NCI-H2227 (cell line): ENCODE measurements around the gene HAGH.

ENCODE experiments used
- DNase-seq: peaks from one replicate; lab custom pipeline; 2025; ENCODE audit not compliant: unreplicated experiment; lab: John Stamatoyannopoulos, UW

Gene HAGH

DNA sequence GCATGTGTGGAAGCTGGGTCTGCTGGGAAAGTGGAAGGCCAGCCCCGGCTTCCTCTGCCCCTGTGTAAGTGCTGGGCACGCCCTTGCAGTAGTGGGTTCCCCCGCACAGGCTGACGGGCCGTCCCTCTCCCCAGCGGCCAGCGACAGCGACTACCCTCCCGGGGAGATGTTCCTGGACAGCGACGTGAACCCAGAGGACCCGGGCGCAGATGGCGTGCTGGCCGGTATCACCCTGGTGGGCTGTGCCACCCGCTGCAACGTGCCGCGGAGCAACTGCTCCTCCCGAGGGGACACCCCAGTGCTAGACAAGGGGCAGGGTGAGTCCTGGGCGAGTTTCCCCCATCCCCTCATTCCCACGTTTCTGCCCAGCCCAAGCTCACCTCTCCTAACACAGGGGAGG is 60.8 kb downstream of the HAGH start:
- no peak for DNase-seq

DNA sequence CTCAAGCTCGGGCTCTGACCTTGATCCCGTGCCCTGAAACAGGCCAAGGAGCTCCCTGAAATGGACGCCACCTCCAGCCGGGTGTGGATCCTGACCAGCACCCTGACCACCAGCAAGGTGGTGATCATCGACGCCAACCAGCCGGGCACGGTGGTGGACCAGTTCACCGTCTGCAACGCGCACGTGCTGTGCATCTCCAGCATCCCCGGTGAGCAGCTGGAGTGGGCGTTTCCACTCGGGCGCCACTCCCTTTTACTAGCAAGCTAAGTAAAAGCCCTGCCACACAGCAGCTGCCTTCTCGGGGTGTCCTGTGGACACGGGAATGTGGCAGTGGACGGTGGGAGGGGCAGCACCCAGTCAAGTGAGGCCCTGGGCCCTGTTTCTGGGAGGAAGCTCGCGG is 61.7 kb downstream of the HAGH start:
- no peak for DNase-seq

DNA sequence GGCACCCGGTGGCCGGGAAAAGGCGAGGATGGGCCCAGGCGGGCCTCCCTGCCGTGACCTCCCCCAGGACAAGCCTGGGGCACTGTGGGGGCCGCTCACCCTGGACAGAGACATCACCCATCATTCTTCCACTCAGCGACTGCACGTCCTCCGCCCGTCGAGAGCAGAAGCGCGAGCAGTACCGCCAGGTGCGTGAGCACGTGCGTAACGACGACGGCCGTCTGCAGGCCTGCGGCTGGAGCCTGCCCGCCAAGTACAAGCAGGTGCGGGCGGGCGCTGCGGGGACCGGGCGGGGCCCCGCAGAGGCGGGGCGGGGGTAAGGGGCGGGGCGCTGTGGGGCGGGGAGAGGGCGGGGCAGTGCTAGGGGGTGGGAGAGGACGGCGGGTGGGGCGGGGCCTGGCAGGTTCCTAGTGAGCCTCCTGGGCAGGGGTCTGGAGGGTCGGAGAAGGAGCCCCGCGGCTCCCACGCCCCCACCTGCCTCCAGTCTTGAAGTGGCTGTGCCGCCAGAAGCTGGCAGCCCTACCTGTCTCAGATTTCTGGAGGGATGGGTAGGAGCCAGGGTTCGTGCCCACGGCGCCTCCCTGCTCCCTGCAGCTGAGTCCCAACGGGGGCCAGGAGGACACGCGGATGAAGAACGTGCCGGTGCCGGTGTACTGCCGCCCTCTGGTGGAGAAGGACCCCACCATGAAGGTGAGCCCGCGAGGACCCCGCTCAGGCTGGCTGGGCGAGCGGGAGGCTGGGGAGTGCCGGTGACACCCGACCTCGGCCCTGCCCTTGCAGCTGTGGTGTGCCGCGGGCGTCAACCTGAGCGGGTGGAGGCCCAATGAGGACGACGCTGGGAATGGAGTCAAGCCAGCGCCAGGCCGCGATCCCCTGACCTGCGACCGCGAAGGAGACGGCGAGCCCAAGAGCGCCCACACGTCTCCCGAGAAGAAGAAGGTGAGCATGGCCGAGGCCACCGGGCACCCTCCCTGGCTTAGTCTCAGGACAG is 62.8 kb downstream of the HAGH start:
- no peak for DNase-seq

DNA sequence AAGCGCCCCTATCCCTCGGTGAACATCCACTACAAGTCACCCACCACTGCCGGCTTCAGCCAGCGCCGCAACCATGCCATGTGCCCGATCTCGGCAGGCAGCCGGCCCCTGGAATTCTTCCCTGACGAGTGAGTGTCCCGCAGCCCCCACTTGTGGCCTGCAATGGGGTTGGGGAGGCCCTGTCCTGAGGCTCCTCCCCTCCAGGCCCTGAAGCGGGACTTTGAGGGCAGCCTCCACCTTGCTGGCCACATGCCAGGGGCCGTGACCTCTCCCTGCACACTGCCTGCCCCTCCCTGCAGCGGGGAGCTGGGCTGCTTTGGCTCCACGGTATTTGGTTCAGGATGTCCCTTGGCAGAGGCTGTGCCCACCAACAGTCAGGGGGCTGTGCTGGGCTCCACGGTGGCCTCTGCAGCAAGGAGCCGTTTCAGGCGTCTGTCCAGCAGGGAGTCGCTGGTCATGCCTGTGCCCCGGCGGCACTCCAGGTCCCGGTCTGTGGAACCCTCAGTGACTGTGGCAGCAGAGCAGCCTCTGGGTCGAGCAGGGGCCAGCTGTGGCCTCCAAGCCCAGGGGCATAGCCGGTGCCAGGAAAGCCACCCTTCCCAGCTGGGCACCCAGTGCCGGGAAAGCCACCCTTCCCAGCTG is 63.6 kb downstream of the HAGH start:
- DNase-seq = no peak

DNA sequence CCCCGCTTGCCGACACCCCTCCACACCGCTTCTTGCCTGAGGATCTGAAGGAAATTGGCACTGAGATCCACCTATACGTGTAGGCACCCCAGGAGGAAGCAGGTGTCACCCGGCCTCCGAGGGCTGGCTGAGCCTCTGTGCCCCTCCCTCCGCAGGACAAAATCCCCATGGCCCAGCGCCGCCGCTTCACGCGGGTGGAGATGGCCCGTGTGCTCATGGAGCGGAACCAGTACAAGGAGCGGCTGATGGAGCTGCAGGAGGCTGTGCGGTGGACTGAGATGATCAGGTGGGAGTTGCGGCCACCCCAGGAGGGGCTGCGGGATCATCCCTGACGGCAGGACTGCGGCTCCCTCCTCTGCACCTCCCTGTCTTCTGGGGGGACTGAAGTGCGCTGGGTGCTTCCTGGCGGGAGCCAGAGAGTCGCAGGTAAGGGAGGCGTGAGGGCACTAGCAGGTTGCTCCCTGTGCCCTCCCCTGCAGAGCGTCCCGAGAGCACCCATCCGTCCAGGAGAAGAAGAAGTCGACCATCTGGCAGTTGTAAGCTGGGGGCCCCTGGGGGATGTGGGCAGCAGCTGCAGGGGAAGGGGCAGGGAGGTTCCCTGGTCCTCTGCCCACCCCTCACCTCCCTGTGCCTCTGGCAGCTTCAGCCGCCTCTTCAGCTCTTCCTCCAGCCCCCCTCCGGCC is 64.3 kb downstream of the HAGH start:
- no peak for DNase-seq

DNA sequence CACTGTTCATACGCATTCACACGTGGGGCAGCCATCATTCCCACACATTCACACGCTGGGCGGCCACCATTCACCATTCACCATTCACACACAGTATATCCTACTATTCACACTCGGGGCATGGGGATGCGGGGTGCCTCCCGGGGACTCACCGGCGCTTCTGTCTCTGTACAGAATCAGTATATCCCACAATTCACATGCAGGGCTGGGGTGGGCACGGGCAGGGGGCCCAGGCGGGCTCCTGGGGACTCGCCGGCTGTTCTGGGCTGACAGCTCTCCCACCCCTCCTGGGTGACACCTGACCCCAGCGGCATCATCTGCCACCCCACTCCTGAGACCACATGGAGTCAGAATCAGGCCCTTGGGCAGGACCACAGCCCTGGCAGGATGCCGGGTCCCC is 64.9 kb downstream of the HAGH start:
- DNase-seq = no peak

DNA sequence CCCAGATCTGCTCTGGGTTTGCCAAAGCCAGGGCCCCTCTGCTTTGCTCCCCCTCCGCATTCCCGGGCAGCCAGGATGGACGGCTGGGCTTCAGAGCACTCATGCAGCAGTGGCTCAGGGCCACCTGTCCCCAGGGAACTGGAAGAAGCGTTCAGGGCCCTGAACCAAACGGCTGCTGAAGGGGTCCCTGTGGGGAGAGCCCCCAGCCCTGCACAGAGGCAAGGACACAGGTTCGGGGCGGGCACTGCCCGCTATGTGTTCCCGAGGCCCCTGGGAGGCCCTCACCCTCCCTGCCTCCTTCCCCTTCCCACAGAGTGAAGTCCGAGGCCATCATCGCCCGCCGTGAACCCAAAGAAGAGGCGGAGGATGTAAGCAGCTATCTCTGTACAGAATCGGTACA is 65.7 kb downstream of the HAGH start:
- DNase-seq = no peak

DNA sequence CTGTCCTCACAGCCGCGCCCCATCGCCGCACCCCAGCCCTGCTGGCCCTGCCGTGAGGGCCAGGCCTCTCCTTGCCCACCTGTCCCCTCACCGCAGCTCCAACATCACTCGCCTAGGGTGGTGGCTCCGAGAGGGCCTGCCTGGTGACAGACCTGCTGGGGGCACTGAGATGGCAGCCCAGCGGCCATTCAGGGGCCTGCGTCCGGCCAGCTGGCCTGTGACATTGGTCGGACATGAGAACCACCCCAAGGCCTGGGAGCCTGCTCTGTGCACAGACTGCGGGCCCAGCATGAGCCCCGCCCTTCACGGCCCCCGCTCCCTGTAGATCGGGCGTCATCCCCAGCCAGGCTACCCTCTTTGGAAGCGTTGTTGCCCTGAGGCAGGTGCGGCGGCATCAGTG is 67.1 kb downstream of the HAGH start:
- no peak for DNase-seq

DNA sequence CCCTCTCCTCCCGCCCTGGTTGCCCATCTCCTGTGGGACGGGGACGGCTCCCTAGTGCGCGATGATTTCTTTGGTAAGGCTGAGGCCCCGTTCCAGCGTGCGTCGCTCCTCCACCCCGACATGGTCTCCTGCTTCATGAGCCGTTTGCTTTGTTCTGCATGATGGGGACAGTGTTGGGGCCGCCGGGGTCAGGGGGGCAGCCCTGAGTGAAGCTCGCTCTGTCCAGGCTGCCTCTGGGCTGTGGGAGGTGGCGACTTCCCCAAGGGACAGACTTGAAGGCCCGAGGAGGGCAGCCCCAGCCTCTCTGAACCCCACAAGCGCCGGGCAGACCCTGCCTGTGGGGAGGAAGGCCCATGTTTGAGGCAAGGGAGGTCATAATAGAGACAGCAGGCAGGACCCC is 67.7 kb downstream of the HAGH start:
- no peak for DNase-seq

DNA sequence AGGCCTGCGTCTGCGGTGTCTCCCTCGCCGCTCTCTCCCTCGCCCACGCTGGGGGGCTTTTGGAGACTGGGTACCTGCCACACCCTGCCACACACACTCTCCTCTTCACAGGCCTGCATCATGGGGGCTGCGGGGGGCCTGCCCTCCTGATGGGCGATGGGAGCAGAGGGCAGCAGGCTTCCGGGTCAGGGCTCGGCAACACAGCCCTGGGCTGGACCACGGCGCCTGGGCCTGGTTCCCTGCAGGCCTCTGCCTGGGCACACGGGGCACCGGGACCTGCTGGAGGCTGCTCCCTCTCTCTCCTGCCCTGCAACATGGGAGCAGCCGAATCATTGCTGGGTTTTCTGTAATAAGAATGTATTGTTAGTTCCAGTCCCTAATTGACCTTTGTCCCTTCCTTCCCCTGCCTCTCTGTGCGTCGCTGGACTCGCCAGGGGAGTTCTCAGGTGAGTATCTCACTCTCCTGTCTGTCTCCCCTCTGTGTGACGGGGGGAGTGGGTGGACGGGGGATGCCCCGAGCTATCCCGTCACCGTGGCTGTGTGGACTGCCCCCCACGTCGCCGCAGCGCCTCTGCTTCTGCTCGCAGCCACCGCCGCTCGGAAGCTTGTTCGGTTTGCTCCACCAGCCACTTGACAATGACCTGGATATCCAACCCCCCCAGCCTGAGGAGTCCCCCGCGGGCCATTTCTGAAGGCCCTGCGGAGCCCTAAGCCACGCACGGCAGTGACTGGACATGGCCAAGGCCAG is 68.7 kb downstream of the HAGH start:
- DNase-seq = no peak
